HG03354 (cell line): ENCODE data around the gene CIRBP.

Experiments
- ATAC-seq: cut with Tn5 transposase; IDR thresholded peaks from one replicate; pipeline ENCODE4 v1.9.1; 2021; ENCODE audit warnings: mild to moderate bottlenecking; ENCODE audit not compliant: unreplicated experiment, poor library complexity, severe bottlenecking

The CIRBP gene

DNA sequence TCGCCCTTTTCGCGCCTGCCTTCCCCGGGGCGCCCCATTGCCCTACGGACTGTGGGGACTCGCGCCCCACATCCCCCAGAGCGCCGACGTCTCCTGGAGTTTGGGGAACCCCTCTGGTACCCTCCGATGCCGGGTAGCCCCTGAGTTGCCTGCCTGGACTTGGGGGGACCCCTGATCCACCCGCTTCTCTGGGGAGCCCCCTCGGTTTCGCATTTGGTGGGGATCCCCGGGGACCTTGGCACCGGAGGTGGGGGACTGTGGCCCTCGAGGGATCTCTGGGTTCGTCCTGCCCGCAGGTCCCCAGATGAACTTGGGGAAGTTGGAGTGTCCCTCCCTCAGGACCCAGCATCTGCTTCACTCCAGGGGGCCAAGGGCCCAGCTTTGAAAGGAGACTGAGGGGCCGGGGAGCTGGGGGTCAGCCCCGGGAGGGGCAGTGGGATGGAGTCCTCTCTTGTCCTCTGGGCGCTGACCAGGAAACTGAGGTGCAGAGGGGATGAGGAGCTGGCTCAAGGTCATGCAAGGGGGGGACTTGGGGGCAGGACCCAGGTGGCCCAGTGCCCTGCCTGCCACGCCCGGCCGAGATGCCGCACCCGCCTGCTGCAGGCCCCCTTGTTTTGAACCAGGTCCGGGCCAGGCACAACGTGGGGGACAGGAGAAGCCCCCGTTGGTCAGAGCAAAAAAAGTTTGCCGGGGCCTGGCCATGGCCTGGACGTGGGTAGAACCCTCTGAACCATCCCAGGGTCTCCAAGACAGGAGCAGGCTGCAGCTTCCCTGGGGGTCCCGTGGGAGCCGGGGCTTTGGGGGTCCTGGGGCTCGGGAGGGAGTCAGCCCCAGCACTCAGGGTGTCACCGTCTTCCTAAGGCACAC, 17.6 kb downstream of the CIRBP start:
- no peak for ATAC-seq

DNA sequence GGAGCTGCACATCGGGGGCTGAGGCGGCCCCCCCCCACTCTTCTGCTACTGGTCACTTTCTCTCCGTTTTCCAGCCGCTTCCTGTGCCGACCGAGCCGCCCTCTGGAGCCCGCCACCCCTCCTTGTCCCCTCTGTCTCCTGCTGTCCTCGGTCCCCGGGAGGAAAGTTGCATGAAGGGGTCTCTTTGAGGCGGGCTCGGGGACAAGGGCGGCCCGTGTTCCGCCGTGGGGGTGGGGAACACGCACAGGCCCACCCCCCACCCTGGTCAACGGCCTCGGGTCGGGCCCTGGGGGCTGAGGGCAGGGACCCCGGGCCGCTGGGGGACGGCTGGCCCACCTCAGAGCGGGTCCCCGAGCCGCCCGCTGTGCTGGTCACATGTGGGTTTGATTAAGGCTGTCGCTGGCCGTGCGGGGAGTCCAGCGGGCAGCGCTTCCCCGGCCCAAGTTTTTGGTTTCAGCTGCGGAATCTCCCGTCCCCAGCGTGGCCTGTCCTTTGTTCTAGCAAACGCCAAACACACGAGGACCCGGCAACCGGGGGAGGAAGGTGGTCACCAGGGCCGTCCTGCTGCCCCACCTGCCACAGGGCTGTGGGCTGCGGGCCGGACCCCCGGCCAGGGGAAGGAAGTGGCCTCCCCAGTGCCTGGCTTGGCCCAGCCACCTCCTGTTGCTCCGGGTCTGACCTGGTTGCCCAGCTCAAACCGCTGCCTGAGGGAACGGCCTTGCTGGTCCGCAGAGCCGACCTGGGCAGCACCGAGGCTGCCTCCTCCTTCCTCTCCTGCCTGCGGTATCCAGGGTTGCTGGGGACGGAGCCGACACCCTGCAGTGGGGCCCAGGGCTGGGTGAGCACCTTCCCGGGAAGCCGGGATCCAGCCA, 18.5 kb downstream of the CIRBP start:
- no peak for ATAC-seq

DNA sequence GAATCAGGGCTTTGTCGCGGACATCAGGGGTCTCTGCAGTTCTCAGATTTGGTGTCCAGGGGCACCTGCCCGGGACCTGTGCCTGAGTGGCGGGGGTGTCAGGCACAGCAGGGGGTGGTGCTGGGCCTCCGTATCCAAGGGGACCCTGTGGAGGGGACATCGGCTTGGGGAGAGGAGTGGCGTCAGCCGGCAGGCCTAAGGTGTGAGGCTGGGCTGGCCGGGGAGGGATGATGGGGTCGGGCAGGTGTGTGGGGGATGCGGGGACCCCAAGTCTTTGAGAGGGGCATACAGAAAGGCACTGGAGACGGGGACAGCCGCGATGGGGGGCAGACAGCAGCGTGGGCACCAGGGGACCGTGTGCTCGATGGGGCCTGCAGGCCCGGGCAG, 19.1 kb downstream of the CIRBP start:
- no peak for ATAC-seq

DNA sequence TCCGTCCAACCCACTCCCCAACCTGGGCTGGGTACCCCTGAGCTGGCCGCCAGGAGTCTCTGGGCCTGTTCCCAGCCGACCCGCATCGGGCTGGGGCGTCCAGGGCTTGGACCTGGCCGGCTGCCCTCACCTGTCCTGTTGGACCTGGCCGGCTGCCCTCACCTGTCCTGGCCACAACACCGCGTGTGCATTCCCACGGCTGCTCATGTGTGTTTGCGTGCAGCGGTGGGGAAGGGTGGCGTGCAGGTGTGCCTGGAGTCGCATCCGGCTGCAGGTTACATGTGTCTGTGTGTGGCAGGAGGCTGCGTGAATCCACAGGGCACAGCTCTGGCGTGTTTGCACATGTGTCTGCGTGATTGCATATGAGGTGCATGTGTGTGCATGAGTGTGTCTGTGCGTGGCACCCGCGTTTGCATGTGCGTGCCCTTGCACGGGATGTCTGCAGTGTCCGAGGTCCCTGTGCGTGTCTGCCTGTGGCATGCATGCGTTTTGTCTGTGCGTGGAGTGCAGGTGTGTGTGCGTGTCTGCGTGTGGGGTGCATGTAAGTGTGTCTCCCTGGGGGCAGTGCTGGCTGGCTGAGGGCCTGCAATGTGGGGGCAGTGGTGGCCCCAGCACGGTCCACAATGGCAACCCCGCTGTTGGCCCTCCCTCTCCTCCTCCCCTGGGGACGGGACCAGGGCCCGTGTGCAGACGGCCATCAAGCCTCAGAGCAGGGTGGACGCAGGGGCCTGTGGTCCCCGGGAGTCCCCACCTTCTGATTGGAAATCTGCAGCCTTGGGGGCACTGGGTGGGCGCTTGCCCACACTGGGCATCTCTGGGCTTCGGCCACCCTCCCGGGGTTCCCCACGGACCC, 19.9 kb downstream of the CIRBP start:
- no peak for ATAC-seq

DNA sequence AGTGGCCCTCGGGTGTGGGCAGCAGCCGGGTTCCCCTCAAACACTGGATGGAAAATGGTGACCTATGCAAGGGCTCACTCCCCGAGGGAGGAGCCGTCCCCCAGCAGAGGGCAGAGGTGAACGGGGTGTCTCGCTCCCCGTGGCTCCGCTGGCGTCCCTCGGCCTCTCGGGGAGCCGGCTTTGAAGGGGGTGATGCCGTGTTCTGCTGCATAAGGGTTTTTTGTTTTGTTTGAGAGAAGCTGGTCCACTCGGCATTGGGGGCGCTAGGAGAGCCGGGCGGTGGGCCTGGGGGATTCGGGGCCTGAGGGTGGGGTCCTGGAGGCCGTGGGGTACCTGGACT, 20.5 kb downstream of the CIRBP start:
- ATAC-seq = no peak

DNA sequence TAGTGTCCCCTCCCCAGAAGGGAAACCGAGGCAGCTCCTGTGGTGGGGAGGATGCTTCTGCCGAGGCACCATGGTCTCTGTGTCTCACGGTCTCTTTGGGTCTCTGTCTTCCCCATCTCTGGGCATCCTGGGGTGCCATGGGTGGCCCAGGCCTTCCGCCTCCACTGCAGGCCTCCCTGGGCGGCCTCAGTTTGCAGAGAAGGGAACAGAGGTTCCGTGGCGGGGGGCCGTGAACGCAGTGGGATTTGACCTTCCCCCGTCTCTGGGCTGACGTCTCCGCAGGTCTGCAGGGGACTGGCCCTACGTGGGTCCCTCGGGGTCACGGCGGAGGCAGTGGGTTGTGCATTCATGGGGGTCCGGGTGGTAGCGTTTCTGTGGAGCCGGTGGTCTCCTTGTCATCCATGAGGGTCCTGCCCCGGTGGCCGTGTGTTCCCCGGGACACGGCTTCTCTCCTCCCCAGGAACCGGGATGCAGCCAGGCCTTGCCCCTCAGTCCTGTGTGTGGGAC, 21.1 kb downstream of the CIRBP start:
- ATAC-seq = no peak

DNA sequence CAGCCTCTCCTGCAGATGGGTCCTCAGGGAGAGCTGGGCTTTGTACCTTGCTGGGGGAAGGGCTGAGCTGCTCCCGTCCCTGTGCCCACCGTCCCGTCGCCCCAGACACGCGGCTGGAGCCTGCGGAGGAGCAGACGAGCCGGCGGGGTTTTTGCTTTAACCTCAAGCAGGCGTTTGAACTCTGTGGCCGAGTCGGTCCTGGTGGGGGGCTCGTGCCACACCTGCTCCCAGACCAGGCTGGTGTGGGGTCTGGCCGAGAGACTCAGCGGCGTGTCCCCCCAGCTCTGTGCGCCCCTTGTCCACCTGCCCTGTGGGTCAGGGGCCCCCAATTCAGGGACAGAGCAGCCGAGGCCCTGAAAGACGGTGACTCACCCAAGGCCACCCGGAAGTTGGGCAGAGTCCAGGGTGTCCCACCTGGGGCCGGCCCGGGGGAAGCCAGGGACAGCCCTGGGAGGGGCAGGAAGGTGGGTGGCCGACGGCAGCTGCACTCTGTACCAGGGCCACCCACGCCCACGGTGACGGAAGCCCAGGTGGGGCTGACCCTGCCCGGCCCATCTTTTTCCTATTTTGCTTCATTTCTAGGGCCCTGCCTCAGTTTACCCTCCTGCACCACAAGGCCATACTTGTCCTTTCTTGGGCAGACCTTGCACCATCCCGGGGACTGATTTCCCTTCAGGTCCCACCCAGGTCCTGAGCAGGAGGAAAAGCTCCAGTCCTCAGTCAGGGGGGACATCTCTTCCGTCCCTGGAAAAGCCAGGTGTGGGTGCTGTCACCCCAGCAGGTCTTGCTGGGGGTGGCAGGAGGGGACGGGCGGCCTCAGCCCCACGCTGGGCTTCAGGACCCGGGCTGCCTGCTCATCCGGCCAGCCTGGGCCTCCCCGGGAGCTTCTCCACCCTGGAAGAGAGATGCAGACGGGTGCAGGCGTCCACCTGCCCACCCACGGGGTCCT, 21.8 kb downstream of the CIRBP start:
- no peak for ATAC-seq

DNA sequence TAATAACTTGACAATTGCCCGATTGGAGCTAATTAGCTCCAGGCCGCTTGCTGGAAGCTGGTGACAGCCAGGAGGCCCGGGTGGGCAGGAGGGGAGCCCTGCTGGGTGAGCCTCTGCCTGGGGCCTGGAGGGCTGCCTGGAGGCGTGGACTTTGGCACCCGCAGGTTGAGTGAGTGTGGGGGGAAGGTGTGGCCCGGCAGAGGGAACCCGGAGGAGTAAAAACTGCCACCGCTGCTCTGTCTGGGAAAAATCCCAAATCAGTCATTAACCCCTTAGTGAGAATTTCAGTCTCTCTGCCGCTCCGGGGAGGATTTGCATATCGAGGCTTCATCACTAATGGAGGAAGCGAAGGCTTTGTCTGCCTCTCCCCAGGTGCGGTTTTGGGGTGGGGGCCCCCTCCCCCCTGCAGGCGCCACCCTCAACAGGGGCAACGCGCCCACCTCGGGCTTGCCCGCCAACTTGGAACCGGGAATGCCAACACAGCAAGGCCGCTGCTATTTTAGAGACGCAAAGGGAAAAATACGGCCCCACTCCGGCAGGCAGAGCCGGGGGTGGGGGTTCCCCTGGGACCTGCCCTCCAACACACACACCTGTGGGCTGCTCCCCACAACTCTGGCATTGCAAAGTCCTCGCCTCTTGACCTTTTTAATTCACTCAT, 22.8 kb downstream of the CIRBP start:
- ATAC-seq = no peak

DNA sequence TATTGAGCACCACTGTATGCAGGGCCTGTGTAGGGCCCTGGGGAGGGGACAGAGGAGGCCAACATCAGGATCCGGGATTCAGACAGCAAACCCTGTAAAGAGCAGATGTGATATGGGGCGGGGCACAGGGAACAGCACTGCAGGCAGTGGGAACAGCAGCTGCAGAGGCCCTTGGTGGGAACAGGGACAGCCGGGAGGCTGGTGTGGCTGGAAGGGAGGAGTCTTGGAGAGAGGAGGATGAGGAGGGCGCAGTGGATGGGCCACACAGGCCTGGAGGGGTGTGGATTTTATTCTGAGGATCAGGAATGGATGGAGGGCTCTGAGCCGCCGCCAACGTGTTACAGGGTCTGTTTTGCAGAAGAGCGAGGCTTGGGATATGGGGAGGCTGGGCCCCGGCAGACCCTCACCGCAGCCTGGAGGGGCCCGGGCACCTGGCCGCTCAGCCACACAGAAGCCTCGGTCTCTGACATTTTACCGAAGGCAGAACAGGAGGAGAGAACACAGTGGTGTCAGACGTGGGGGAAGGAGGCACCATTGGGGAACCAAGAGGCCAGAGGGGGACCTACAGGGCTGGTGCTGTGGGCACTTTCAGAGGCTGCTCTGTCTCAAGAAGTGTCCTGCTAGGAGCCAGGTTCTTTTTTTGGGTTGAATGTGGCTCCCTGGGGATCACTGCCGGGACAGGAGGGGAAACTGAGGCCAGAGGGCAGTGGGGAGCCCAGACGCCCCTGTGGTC, 23.5 kb downstream of the CIRBP start:
- no peak for ATAC-seq

DNA sequence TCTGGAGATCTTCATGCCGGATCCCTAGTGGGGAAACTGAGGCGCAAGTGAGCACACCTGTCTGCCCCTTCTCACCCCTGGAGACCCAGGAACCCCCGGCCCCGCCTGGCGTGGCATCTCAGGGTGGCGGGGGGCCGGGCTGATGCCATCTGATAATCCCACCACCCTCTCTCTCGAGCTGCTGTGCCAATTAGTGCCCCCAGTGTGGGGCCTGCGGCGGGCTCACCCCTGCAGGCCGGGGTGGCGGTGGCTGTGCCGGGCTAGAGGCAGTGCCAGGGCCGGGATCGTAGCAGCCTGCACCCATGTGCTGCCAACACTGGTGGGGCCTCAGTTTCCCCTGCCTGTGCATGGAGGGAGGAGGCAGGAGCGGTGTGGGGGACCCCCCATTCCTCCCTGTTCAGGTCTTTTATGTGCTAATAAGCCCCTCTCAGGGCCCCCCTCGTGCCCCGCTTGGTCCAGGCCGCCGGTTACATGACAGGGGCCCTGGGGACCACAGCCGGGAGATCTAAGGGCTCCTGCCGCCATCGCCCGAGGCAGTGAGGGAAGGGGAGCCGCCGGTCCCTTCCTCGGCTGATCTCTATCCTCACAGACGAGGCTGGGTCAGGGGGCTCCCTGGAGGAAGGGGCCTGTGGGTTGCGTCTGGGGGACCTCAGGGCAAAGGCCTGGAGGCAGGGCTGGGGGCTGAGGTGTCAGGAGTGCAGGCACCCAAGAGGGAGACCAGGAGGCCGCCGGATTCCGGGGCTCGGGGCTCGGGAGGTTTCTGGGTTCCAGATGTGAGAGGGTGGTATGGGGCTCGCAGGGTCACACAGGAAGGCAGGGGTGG, 24.9 kb downstream of the CIRBP start:
- no peak for ATAC-seq

DNA sequence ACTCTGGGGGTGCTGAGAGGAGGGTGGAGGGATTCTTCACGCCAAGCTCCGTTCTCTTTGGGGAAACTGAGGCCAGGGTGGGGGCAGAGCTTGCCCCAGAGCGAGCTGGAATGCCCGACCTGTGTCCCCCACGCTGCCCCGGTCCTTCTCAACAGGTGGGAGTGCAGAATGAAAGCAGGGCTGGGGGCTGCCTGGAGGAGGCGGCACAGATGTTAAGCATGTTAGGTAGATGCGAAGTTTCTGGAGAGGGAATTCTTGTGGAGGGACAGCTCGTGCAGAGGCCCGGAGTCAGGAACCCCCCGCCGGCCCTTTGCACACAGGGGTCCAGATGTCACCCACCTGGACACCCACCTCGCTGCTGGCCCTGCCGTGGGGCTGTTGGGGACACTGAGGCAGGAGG, 25.6 kb downstream of the CIRBP start:
- no peak for ATAC-seq

DNA sequence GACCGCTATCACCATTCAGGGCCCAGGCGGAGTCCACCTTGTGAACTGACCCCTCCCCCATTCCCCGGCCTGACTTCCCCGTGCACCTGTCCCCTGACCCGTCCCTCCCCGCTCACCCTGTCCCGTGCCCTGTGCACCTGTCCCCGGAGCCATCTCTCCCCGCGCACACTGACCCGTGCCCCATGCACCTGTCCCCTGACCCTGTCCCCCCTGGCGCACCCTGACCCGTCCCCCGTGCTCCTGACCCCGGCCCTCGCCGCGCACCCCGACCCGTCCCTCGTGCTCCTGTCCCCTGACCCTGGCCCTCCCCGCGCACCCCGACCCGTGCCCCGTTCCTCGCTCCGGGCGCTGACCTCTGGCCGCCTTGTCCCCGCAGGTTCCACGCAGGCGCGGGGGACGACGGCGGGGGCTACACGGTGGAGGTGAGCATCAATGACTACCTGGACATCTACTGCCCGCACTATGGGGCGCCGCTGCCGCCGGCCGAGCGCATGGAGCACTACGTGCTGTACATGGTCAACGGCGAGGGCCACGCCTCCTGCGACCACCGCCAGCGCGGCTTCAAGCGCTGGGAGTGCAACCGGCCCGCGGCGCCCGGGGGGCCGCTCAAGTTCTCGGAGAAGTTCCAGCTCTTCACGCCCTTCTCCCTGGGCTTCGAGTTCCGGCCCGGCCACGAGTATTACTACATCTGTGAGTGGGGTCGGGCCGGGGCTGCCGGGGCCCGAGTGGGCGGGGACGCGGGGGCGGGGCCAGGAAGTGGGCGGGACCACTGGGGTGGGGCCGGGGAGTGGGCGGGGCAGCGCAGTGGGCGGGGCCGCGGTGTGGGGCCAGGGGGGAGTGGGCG, 26.3 kb downstream of the CIRBP start:
- ATAC-seq = no peak

DNA sequence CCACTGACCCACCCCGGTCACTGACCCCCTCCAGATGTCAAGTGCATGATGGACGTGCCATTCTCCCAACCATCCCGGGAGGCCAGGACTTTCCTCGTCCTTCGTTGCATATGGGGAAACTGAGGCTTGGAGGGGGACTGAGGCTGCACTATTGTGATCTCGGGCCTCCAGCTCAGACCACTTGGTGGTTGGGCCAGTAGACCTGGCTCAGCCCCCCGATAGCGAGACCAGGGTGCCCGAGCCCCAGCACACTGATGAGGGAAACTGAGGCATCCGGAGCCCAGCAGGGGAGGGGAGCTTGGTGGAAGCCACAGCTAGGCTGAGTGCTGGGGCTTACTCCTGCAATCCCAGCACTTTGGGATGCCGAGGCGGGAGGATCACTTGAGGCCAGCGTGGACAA, 26.9 kb downstream of the CIRBP start:
- no peak for ATAC-seq

DNA sequence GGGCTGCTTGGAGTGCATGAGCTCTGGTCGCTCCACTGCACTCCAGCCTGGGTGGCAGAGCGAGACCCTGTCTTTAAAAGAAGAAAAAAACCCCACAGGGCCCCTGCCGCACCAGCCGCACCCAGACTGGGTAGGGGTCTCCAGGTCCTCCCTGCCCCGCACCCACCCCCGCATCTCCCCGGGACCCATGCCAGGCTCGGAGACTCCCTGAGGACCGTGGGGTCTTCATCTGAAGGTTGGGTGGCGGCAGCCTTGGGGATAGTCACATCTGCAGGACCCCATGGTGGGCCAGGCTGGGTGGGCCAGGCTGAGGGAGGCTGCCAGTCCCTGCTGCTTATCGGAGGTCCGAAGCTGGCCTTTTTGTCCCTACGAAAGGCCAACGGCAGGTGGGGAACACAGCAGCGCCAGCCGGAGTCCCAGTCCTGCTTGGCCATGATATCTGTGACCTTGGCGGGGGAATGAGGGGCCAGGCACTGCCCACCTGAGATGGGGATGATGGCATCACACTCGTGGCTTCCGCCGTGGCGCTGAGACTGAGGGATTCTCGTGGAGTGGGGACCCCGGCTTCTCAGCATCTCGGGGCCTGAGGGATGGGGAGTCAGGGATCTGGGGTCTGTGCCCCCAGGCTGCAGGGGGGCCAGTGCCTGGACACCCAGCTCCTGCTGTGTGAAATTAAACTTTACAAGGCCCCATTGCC, 27.6 kb downstream of the CIRBP start:
- ATAC-seq = no peak

DNA sequence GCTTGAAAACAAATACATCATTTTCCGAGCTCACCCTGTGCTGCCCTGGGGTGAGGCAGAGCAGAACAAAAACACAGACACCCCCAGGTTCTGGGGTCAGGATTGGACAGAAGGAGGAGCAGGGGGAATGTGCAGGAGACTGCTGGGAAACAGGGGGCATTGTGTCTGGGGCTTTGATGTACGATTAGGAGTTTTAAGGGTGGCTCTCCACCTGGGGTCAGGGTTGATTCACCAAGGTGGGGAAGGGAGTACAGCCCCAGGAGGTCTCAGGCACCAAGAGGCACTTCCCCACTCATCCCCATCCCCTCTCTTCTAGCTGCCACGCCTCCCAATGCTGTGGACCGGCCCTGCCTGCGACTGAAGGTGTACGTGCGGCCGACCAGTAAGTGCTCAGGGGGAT, 29.1 kb downstream of the CIRBP start:
- ATAC-seq = no peak

DNA sequence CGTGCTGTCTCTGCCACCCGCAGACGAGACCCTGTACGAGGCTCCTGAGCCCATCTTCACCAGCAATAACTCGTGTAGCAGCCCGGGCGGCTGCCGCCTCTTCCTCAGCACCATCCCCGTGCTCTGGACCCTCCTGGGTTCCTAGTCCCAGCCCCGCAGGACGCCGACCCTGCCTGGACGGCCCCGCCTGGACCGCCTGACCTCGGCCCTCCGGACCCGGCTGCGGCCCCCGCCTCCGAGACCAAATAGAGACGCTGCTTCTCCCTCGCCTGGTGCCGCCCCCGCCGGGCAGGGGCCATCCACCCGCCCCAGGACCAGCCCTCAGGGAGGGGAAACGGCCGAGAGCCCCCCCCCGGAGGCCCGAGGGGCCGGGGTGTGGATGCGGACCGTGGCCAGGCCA, 30.7 kb downstream of the CIRBP start:
- ATAC-seq = no peak
